ENCODE data around the gene HSP90AB1. TPM values are rescaled to one million over a fixed set of nuclear protein-coding genes. Genes with fewer than 3 reads are reported as not detected.

The HSP90AB1 gene
- total and polyA plus RNA-seq, 7 experiments from 2014 or later, result 345 to 750 (median 377) TPM

DNA sequence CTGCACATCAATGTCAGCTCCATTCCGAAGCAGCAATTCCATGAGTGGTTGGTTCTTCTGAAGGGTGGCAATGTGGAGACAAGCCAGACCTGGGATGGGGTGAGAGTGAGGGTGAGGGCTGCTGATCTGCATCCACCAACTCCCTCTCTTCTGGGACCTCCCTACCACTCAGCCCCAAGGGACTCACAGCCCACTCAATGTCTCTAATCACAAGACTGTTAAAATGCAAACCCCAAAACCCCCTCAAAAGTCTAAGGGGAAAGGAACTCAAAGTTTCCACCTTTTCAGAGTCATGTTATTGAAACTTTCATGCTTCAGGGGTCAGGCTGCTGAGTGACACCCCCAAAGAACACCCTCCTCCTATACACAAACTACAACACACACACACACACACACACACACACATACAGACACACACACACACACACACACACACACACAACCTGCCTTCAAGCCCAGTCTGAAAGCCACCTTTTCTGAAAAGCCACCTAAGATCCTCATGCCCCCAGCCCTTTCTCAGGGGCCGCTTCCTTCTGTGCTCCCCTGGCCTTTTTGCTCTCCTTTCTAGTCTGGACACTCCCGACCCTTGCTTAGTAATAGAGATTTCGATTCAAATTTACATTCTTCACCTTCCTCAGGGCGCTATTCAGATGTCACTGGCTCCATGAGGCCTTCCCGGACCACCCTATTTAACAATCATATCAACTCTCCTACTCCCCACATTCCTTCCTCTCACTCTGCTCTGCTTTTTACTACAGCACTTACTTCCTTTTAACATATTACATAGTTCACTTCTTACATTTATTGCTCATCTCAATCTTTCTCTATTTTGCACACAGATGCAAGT is 13.8 kb downstream of the HSP90AB1 start:
- H3K4me1 ChIP-seq (ENCODE audit: control insufficient read depth in 2 of 2, insufficient read depth in 2 of 2, low read length in 2 of 2), result peaks cover 39 to 40% of the 10 kb centered on the region in 2 donors
- peaks cover 43 to 60% (median 56%) of the 10 kb centered on the region in 7 donors for H3K4me1 Mint-ChIP-seq
- ChIA-PET POLR2A (interaction anchor here (3.2 kb wide), 1 partner anchor 13 kb away, joined by 35 read pairs; the partner anchor contains the start of gene HSP90AB1), CTCF (no interaction called here)
- H3K4me3 ChIP-seq (ENCODE audit: low read length), result no peak overlapping the region
- H3K27ac ChIP-seq (ENCODE audit: low read depth, low read length), result peak overlapping the region; percentile 7
- H3K9me3 ChIP-seq (ENCODE audit: control insufficient read depth in 2 of 3, low read length in 3 of 3), result no peaks in the 10 kb centered on the region
- intact Hi-C loops (cut with micrococcal nuclease), result no loop called here
- H3K36me3 ChIP-seq (ENCODE audit: control insufficient read depth in 2 of 3, insufficient read depth in 3 of 3, low read length in 3 of 3), result peaks cover 0 to 28% (median 0%) of the 10 kb centered on the region in 3 experiments
- DNase-seq (no peak), ATAC-seq (no peak)
- no peaks in the 10 kb centered on the region for H3K27me3 Mint-ChIP-seq
- H3K27me3 ChIP-seq (ENCODE audit: control insufficient read depth in 2 of 2, insufficient read depth in 2 of 2, low read length in 2 of 2), result no peaks in the 10 kb centered on the region
- H3K9me3 Mint-ChIP-seq, result peaks cover 0 to 6% (median 0%) of the 10 kb centered on the region in 11 donors
- H3K27ac Mint-ChIP-seq, result peak overlapping the region in 5 of 9 donors; percentile 2 to 21 (median 14)
- H3K4me3 Mint-ChIP-seq, result peak overlapping the region in 2 of 10 donors; percentile 2 to 39
- H3K36me3 Mint-ChIP-seq, result peaks cover 0 to 31% (median 5%) of the 10 kb centered on the region in 5 donors

DNA sequence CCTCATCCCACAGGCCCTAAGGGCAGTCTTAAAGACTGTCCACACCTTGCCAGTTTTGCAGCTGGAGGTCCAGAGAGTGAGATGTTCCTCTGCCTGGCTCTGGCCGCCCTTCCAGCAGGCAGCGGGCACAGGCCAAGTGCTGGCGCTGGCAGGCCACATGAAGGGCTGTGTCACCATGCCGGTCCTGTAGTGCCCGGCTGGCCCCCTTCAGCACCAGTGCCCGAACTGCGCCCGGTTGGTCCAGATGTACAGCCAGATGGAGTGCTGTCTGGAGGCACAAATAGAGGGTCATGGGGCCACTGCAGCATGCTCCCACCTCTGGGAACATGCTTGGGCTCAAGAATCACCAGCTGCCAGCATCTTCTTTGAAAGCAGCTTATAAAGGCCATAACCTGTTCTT is 14.7 kb downstream of the HSP90AB1 start:
- no peak for DNase-seq
- Mint-ChIP-seq H3K27me3 (no peaks in the 10 kb centered on the region), H3K4me3 (no peak overlapping the region), H3K4me1 (peaks cover 34 to 54% (median 50%) of the 10 kb centered on the region in 7 donors), H3K9me3 (peaks cover 0 to 3% (median 0%) of the 10 kb centered on the region in 11 donors), H3K36me3 (peaks cover 0 to 27% (median 5%) of the 10 kb centered on the region in 5 donors), H3K27ac (peak overlapping the region in 1 of 9 donors; percentile 90)
- ChIA-PET POLR2A (interaction anchor here (1.0 to 3.2 kb wide), 4 partner anchors 8 to 14 kb away, joined by 3 to 35 read pairs (median 4); partner anchors contain the start of gene HSP90AB1), CTCF (interaction anchor here (1.2 to 1.5 kb wide), 4 partner anchors 8 to 37 kb away, joined by 3 to 6 read pairs (median 4); partner anchors contain the start of genes HSP90AB1 and SLC29A1)
- H3K27ac ChIP-seq (ENCODE audit: low read depth, low read length), result no peak overlapping the region
- intact Hi-C loops (cut with micrococcal nuclease), result no loop called here
- ATAC-seq, result no peak
- H3K27me3 ChIP-seq (ENCODE audit: control insufficient read depth in 2 of 2, insufficient read depth in 2 of 2, low read length in 2 of 2), result no peaks in the 10 kb centered on the region
- peaks cover 0 to 26% (median 0%) of the 10 kb centered on the region in 3 experiments for H3K36me3 ChIP-seq (ENCODE audit: control insufficient read depth in 2 of 3, insufficient read depth in 3 of 3, low read length in 3 of 3)
- H3K9me3 ChIP-seq (ENCODE audit: control insufficient read depth in 2 of 3, low read length in 3 of 3), result no peaks in the 10 kb centered on the region
- no peak overlapping the region for H3K4me3 ChIP-seq (ENCODE audit: low read length)
- H3K4me1 ChIP-seq (ENCODE audit: control insufficient read depth in 2 of 2, insufficient read depth in 2 of 2, low read length in 2 of 2), result peaks cover 32 to 34% of the 10 kb centered on the region in 2 donors

DNA sequence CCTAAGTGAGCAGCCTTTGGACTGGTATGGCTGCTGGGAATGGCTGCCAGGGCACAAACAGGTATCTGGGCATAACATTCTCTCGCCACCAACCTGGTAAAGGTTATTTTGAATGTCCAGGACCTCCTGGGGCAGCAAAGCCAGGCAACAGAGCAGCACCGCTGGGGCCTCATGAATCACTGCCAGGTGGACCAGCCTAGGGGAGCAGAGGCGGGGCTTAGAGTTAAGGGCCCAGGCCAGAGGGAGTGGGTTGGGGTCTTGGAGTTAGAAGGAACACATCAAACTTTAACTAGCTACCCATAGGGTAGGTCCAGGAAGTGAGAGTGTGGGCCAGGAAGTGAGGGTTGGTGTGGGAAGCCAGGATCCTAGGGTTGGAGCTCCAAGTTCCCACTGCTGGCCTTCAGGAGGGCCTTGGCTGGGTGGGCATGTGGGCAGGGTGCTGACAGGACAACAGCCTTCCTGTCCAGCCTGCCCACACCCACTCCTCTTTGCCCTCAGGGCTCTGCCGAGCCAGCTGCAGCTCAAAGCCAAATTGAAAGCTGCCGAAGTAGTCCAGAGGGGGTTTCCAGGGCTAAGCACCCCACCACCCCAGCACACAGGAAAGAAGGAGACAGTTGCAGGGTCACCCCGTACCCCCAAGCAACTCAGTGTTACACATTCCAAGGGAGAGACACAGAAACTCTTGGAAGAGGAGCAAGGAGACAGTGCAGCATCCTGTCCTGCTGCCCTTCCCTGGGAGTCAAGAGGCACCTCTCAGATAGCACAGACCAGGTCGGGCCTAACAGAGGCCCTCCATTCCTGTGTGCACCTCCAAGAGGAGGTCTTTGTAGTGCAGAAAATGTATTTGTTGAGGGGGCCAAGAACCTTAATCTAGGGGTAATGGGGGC is 15.8 kb downstream of the HSP90AB1 start:
- CTCF ChIA-PET, result interaction anchor here (0.9 to 1.5 kb wide), 5 partner anchors 9 to 38 kb away, joined by 3 to 6 read pairs (median 3); partner anchors contain the start of genes HSP90AB1 and SLC29A1
- Histone ChIP-seq H3K36me3 (ENCODE audit: control insufficient read depth in 2 of 3, insufficient read depth in 3 of 3, low read length in 3 of 3) (peaks cover 0 to 26% (median 0%) of the 10 kb centered on the region in 3 experiments), H3K27ac (ENCODE audit: low read depth, low read length) (peak overlapping the region; percentile 97), H3K4me3 (ENCODE audit: low read length) (peak overlapping the region; percentile 85), H3K27me3 (ENCODE audit: control insufficient read depth in 2 of 2, insufficient read depth in 2 of 2, low read length in 2 of 2) (no peaks in the 10 kb centered on the region), H3K4me1 (ENCODE audit: control insufficient read depth in 2 of 2, insufficient read depth in 2 of 2, low read length in 2 of 2) (peaks cover 30 to 34% of the 10 kb centered on the region in 2 donors), H3K9me3 (ENCODE audit: control insufficient read depth in 2 of 3, low read length in 3 of 3) (no peaks in the 10 kb centered on the region)
- H3K4me3 Mint-ChIP-seq, result peak overlapping the region; percentile 81 to 99 (median 94)
- ATAC-seq (no peak), DNase-seq (no peak)
- POLR2A ChIA-PET, result interaction anchor here (1.0 to 3.2 kb wide), 4 partner anchors 9 to 15 kb away, joined by 3 to 35 read pairs (median 4); partner anchors contain the start of gene HSP90AB1
- H3K27me3 Mint-ChIP-seq, result no peaks in the 10 kb centered on the region
- H3K36me3 Mint-ChIP-seq, result peaks cover 0 to 26% (median 5%) of the 10 kb centered on the region in 5 donors
- H3K9me3 Mint-ChIP-seq, result peaks cover 0 to 2% (median 0%) of the 10 kb centered on the region in 11 donors
- H3K4me1 Mint-ChIP-seq, result peaks cover 32 to 55% (median 46%) of the 10 kb centered on the region in 7 donors
- intact Hi-C loops (cut with micrococcal nuclease), result no loop called here
- H3K27ac Mint-ChIP-seq, result peak overlapping the region; percentile 65 to 95 (median 91)

DNA sequence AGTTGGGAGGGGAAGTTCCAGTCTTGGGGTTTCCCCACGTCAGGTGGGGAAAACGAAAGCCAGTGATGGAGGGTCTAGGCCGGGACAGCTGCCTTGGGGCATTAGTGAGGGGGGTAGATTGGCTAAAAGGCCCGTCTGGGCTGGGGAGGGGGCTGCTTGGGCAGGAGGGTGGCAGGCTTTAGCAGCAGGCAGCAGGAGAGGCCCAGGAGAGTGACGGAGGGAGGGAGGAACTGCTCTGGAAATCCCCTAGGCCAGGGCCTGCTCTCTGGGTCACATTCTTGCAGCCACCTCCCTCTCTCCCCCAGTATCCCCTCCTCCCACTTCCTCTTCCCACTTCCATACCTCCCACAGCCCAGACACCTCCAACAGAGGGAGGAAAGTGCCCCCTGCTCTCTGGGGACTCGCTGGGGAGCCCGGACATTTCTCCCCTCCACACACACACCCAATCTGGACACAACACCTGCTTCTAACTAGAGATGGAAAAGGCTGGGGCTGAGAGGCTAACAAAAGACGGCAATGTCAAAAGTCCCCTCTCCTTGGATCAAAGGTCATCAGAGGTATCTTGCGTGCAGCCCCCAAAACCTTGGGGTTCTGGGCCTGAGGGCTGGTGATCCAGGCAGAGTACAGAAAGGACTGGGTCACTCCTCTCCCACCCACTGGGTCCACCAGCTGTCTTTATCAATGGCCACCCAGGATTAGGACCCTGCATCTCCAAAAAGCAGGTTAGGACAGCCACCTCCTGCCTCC is 16.6 kb downstream of the HSP90AB1 start:
- POLR2A ChIA-PET, result interaction anchor here (1.6 to 3.7 kb wide), 5 partner anchors 9 to 21 kb away, joined by 4 to 35 read pairs (median 12); partner anchors contain the start of gene HSP90AB1
- Mint-ChIP-seq H3K27ac (peak overlapping the region; percentile 90 to 96 (median 92)), H3K27me3 (peaks cover 0 to 5% (median under 1%) of the 10 kb centered on the region in 5 donors), H3K9me3 (no peaks in the 10 kb centered on the region), H3K36me3 (peaks cover 0 to 22% (median 5%) of the 10 kb centered on the region in 5 donors), H3K4me1 (peaks cover 30 to 49% (median 38%) of the 10 kb centered on the region in 7 donors), H3K4me3 (peak overlapping the region; percentile 81 to 99 (median 94))
- ATAC-seq (peak; percentile 28), DNase-seq (peak in 1 of 9 donors; percentile 42)
- Histone ChIP-seq H3K9me3 (ENCODE audit: control insufficient read depth in 2 of 3, low read length in 3 of 3) (no peaks in the 10 kb centered on the region), H3K27me3 (ENCODE audit: control insufficient read depth in 2 of 2, insufficient read depth in 2 of 2, low read length in 2 of 2) (peaks cover 0 to 3% of the 10 kb centered on the region in 2 donors), H3K4me1 (ENCODE audit: control insufficient read depth in 2 of 2, insufficient read depth in 2 of 2, low read length in 2 of 2) (peaks cover 30% of the 10 kb centered on the region in 2 donors), H3K36me3 (ENCODE audit: control insufficient read depth in 2 of 3, insufficient read depth in 3 of 3, low read length in 3 of 3) (peaks cover 0 to 24% (median 0%) of the 10 kb centered on the region in 3 experiments), H3K27ac (ENCODE audit: low read depth, low read length) (peak overlapping the region; percentile 97), H3K4me3 (ENCODE audit: low read length) (peak overlapping the region; percentile 85)
- intact Hi-C loops (cut with micrococcal nuclease), result loop anchor here in 1 of 2 donors (2.0 kb wide), 2 partner anchors 25 to 123 kb away; partner anchors contain the start of gene CDC5L
- CTCF ChIA-PET, result no interaction called here

DNA sequence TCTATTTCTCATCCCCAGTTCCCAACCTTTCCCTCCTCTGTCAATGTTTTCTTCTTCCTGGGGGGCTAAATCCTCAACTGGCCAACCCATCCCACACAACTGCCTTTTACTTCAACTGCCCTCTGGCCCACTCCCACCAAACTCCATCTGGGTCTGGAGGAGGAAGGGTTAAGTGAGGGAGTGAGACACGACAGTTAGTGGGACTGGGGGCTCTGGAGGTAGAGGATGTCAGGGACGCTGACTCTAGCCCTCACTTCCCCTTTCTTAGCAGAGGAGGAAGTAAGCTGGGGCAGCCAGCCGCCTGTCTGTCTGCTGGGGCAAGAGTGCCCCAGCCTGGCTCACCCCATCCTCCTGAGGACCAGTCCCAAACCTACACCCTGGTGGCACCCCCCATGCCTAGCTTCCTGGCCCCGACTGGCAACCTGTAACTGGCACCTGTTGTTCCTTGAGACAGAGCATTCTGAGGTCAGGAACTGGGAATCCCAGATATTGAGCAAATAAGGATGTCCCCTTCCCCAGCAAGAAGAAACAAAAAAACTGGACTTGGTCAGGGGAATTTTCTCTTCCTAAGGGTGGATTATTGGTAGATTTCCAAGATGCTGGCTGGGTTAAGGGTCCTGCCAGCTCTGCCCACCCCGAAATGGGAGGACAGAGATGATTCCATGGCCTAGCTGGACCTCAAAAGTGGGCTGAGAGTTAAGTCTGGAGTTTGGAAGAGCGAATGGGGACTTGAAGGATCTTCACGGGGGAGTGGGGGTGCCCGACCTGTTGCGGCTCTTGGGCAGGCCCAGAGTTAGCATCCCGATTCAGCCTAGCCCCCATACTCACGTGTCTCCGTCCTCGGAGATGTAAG is 17.5 kb downstream of the HSP90AB1 start:
- peaks cover 0 to 18% (median 5%) of the 10 kb centered on the region in 5 donors for H3K36me3 Mint-ChIP-seq
- H3K27me3 Mint-ChIP-seq, result peaks cover 7 to 14% (median 9%) of the 10 kb centered on the region in 5 donors
- H3K4me1 ChIP-seq (ENCODE audit: control insufficient read depth in 2 of 2, insufficient read depth in 2 of 2, low read length in 2 of 2), result peaks cover 30% of the 10 kb centered on the region in 2 donors
- CTCF ChIA-PET, result interaction anchor here (0.7 to 1.2 kb wide), 4 partner anchors 8 to 44 kb away, joined by 3 to 5 read pairs (median 4); partner anchors contain the start of gene HSP90AB1
- H3K27me3 ChIP-seq (ENCODE audit: control insufficient read depth in 2 of 2, insufficient read depth in 2 of 2, low read length in 2 of 2), result peaks cover 0 to 3% of the 10 kb centered on the region in 2 donors
- peak overlapping the region; percentile 90 to 96 (median 92) for H3K27ac Mint-ChIP-seq
- no peaks in the 10 kb centered on the region for H3K9me3 ChIP-seq (ENCODE audit: control insufficient read depth in 2 of 3, low read length in 3 of 3)
- intact Hi-C loops (cut with micrococcal nuclease), result loop anchor here (1.0 to 2.0 kb wide), 9 partner anchors 7 to 137 kb away; partner anchors contain the start of genes CDC5L (in 2 of the 2), SLC29A1 (in 2 of the 2), SLC35B2 (in 2 of the 2) and AARS2 (in 1 of the 2)
- peaks cover 30 to 51% (median 36%) of the 10 kb centered on the region in 7 donors for H3K4me1 Mint-ChIP-seq
- peak overlapping the region; percentile 81 to 99 (median 94) for H3K4me3 Mint-ChIP-seq
- H3K9me3 Mint-ChIP-seq, result no peaks in the 10 kb centered on the region
- DNase-seq, result no peak
- POLR2A ChIA-PET, result interaction anchor here (1.2 to 3.7 kb wide), 5 partner anchors 9 to 41 kb away, joined by 4 to 33 read pairs (median 8); partner anchors contain the start of genes HSP90AB1 and SLC29A1
- peak overlapping the region; percentile 85 for H3K4me3 ChIP-seq (ENCODE audit: low read length)
- peak; percentile 31 for ATAC-seq
- H3K36me3 ChIP-seq (ENCODE audit: control insufficient read depth in 2 of 3, insufficient read depth in 3 of 3, low read length in 3 of 3), result peaks cover 0 to 18% (median 0%) of the 10 kb centered on the region in 3 experiments
- peak overlapping the region; percentile 97 for H3K27ac ChIP-seq (ENCODE audit: low read depth, low read length)

All from naive thymus-derived CD4-positive, alpha-beta T cell (primary cell).